Stimulated activated CD4-positive, alpha-beta T cell treated with anti-CD3 and anti-CD28 coated beads, Interleukin-4, amount 100 ng/mL, for 24 hours (primary cell): Measurements from ENCODE around the gene CMTM1.
"Not testable (repeated sequence)": the region's sequence is repeated elsewhere in the genome, so short reads cannot be mapped to it uniquely, and the experiment has no call there.

Source experiments
- DNase-seq: peaks from one replicate; pipeline ENCODE4 v3.0.0-alpha.2; 2020

Gene CMTM1

DNA sequence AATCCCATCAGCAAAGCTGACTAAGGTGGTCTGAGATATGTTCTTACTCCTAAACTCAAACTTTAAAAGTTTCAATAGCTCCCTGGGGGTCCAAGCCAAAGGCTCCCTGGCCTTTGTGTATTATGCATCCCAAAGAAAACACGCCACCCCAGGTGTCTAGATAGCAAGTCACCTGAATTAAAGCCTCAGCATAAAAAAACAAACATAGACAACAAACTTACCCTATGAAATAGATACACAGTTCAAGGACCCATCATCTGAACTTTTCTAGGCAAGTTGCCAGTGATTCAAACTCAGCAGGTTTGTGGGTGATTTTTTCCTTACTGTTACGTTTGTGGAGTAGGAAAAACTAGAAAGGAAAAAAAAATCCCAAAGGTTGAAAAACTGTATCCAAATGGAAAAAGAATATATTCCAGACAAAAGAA, 50.8 kb downstream of the CMTM1 start:
- no peak for DNase-seq

DNA sequence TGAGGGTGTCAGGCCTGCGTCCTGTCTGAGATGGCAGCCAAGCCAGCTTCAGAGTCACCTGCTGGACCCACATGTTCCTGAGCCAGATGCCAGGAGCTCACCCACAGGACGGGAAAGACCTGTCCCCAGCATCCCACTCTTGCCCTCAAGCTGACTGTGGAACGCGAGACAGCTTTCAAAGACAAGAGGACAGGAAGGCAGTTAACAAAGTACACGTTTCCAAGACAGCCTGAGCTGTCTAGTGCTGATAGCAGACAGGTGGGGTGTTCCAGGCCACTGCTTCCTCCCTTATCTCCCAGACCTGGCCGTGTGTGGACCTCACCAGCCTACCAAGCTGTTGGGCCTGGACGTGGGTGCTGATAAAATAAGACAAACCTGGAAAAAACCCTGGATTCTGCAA, 51.5 kb downstream of the CMTM1 start:
- no peak for DNase-seq

DNA sequence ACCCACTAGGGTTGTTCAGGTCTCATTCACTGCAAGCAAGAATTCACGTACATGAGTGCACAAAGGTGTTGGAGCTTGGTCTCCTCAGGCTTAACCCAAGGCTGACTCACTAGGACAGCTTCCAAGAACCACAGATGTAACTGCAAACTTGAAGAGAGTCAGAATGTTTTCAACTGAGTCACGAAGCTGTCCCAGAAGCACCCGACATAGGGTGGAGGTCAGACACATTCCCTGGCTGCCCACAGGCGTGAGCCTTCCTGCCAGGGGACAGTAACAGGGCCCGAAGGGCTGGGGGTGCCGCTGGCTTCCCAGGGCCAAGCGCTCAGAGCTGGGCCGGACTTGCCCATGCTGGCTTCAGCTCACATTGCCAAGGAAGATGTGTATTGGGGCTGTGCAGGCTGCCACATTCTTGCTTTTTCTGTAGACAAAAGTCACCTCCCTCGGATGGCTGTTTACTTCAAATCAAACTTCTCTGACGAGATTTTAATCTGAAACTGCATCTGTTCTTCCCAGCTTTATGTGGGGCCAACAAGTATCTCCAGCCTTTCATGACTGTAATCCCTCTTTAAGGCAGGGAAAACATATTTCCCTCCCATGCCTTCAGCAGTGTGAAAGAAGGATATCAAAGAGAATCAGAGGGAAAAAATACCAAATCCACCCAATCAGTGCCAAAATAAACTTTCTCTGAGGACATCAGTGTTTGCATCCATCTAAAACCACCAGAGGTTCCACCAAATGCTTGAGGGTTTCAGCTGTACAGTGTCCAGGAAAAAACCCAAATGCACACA, 52.5 kb downstream of the CMTM1 start:
- no peak for DNase-seq

DNA sequence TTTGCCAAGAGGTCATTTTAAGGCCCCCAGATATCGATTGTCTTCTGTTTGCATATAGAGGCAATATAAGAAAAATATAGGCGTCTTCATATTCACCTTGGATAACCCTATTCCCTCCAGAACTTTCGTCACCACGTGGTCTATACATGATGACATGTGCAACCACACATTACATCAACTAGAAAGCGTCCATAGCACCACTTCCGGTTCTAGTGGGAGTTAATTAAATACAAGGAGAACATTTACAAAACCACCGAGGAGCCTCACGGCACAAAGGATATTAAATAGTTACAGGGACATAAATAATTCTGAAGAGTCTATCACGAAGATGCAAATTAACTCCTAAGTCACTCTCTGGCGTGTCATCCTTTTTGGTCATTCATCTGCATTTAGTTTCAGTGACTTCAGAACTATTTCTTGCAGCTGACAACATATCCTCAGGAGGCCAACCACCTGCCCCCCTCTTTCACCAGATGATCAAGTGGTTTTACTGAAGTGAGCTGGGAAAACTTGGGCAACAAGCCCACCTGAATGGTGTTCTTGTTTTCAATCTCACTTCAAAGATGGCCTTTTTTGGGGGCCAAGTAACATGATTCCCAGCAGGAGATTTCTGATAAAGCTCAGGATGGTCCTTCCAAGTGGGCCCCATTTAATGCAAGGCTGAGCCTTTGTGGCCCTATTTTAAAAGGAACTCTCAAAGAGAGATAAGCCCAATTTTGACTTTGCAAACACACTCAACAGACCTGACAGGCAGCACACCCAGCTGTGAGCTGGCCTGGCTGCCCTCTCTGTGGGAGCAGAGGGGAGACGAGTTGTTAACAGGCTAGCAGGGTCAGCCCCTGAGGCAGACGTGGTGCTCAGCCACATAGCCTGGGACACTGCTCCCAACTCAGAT, 53.5 kb downstream of the CMTM1 start:
- DNase-seq = no peak

DNA sequence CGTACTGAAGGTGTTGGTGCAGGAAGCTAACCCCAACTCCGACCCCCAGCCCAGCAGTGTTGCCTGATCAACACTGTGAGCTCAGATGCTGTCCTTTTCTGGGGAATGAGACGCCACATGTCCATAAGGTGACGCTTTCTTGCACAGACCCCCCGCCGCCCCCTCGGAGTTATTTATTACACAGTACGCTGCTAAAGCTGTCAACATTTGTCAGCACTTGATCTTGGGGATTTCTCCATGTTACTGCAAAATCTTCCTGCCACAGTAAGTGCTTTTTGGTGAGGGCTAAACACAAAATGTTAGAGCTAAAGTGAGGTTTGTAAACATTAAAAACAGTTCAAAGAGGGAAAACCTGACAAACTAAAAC, 54.2 kb downstream of the CMTM1 start:
- DNase-seq = no peak

DNA sequence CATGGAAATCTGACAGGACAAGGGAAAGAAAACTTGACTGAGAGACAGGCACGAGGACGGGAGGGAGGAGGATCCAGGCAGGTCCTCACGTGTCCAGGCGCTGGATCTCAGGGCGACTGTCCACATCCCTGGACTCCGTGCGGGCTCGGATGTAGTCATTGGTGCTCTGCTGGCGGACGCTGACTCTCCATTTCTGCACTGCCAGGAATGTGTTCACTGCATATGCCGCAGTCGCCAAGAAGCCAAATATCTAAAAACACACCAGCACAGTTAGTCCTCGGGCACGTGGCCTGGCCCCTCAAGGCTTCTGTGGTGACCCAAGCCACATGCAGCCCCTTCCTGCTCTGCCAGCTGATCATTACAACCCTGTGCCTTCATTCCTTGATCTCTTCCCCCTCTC, 55.7 kb downstream of the CMTM1 start:
- DNase-seq = no peak

DNA sequence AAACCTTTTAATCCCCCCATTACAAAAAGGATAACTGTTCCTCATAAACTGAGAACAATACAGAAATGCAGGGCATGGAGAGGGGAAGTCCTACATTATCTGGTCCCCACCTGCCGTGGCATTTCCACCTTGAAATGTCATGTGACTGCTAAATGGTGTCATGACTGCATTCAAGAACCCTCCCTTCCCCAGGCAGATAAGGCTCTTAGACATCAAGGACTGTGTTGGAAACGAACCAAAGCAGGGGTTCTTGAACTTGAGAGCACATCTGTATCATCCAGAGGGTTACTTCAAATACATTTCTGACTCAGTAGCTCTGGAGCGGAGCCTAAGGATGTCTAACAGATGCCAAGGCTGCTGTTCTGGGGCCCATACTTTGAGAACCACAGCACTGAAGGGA, 56.6 kb downstream of the CMTM1 start:
- no peak for DNase-seq

DNA sequence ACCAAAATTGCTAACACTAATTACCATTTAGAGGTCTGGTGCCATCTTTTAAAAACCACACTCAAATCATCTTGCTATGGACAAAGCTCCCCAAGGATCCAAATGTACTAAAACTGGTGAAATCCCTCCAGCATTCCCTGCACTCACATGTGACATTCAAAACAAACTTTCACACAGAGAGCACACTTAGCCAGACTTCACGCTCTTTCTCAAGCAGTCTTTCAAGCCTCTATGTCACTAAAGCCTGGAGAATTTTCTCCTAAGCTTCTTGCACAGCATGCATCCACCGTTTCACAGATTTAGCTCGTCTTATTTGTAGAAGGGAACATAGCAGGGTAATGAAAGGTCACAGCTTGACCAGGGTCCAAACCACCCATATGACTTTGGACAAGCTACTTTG, 57.5 kb downstream of the CMTM1 start:
- DNase-seq = no peak

DNA sequence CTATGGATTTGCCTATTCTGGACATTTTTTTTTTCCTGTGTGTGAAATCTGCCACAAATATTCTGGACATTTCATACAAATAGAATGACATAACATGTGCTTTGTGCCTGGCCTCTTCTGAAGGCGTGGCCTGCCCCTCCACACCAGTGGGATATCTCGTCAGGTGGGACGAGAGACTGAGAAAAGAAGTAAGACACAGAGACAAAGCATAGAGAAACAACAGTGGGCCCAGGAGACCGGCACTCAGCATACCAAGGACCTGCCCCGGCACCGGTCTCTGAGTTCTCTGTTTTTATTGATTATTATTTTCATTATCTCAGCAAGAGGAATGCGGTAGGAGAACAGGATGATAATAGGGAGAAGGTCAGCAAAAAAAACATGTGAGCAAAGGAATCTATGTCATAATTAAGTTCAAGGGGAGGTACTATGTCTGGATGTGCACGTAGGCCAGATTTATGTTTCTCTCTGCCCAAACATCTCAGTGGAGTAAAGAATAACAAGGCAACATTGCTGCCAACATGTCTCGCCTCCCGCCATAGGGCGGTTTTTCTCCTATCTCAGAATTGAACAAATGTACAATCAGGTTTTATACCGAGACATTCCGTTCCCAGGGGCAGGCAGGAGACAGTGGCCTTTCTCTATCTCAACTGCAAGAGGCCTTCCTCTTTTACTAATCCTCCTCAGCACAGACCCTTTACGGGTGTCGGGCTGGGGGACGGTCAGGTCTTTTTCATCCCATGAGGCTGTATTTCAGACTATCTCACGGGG, 61.6 kb downstream of the CMTM1 start:
- not testable (repeated sequence) for DNase-seq
